H1 (cell line): ENCODE measurements around the gene KLHL30. TPM values are rescaled to one million over a fixed set of nuclear protein-coding genes. Genes with fewer than 3 reads are reported as not detected.
A peak's percentile ranks its signal among the peaks of the same experiment; 100 is the strongest.

ENCODE experiments used
- CHD7 ChIP-seq: fragments of 300-600 bp; sonication (generic); IDR thresholded peaks from 2 replicates; pipeline ENCODE4 v1.7.1; 2012; ENCODE audit warnings: low read length, moderate library complexity, mild to moderate bottlenecking, inconsistent platforms; ENCODE audit not compliant: insufficient replicate concordance
- CTCF ChIP-seq, 3 experiments: IDR thresholded peaks; 1 replicate in 2 of 3; 2 replicates in 1 of 3; pipeline versions ENCODE4 v1.5.1 to v1.6.1; 2011; ENCODE audit warnings: low read length in 3 of 3, mild to moderate bottlenecking in 3 of 3, inconsistent platforms in 2 of 3, low read depth in 1 of 3, moderate library complexity in 1 of 3; ENCODE audit not compliant: insufficient read depth in 1 of 3; ENCODE audit errors: control extremely low read depth in 1 of 3
- NANOG ChIP-seq: IDR thresholded peaks from 2 replicates; pipeline ENCODE4 v1.6.1; 2011; ENCODE audit warnings: low read length, low read depth, mild to moderate bottlenecking, inconsistent platforms; ENCODE audit not compliant: insufficient read depth, poor library complexity, severe bottlenecking
- RAD21 ChIP-seq, 2 experiments: IDR thresholded peaks in 1 of 2; conservative IDR thresholded peaks in 1 of 2; 2 replicates each; pipeline ENCODE4 v1.6.1; 2011; ENCODE audit warnings: low read depth in 2 of 2, low read length in 2 of 2, improper control_type of control experiment in 1 of 2, inconsistent platforms in 1 of 2, mild to moderate bottlenecking in 1 of 2, moderate library complexity in 1 of 2
- polyA plus RNA-seq, 7 experiments: library from polyadenylated mRNA; depleted of rRNA in 3 of 7; stranded (reverse) in 5 of 7; unstranded in 2 of 7; fragments of >200 nt in 5 of 7; fragments of 200-250 nt in 2 of 7; gene quantifications; 1 replicate in 5 of 7; 2 replicates in 1 of 7; 4 replicates in 1 of 7; pipeline versions ENCODE4 v1.2.1 to v1.2.3, GENCODE V29; 2011 to 2013; ENCODE audit warnings: missing spikeins in 2 of 7, mixed read lengths in 2 of 7
- total RNA-seq: library from RNA; stranded (reverse); fragmentation: NEBNext Ultra II Directional; extraction: Animal tissue kit (Norgen Biotek cat#: 25700); gene quantifications from 2 replicates; pipeline ENCODE4 v1.2.1, GENCODE V29; 2021

KLHL30 gene
- total and polyA plus RNA-seq, 2 of the 8 experiments (the other 6 are each of a cell fraction or from before 2014, with no cell fraction given) = not detected

- no peak for TF ChIP-seq CHD7
- TF ChIP-seq RAD21 (IDR thresholded peaks at IDR 0.05 in 1 of 2, conservative IDR thresholded peaks at IDR 0.05 in 1 of 2; ENCODE audit: low read depth in 2 of 2, low read length in 2 of 2) = peak; percentile 15 to 41
- no peak for TF ChIP-seq NANOG
- peak in 2 of 3 experiments; percentile 43 to 48; a peak in 3 of 4 replicates for TF ChIP-seq CTCF (IDR thresholded peaks at IDR 0.05; ENCODE audit: control extremely low read depth in 1 of 3, insufficient read depth in 1 of 3, low read depth in 1 of 3, low read length in 3 of 3)
Measured at GRCh38 chr2:238160206-238161129, 22.0 kb downstream of the KLHL30 start (continued).
